ENCODE measurements around the gene VAV1. TPM values are rescaled to one million over a fixed set of nuclear protein-coding genes. Genes with fewer than 3 reads are reported as not detected.
A peak's percentile ranks its signal among the peaks of the same experiment; 100 is the strongest.

VAV1 gene
- total RNA-seq, 1 donor from 2014 or later, result not detected

- Mint-ChIP-seq H3K4me1 (ENCODE audit: low read depth, unreplicated experiment) (peaks cover 19% of the 10 kb centered on the region), H3K27me3 (ENCODE audit: unreplicated experiment) (peaks cover 11% of the 10 kb centered on the region), H3K27ac (ENCODE audit: unreplicated experiment) (no peak overlapping the region), H3K36me3 (ENCODE audit: unreplicated experiment) (no peaks in the 10 kb centered on the region), H3K4me3 (ENCODE audit: unreplicated experiment) (peak overlapping the region; percentile 83), H3K9me3 (ENCODE audit: unreplicated experiment) (peaks cover 15% of the 10 kb centered on the region)
- DNase-seq, result no peak
- TF ChIP-seq, protein P1, sequence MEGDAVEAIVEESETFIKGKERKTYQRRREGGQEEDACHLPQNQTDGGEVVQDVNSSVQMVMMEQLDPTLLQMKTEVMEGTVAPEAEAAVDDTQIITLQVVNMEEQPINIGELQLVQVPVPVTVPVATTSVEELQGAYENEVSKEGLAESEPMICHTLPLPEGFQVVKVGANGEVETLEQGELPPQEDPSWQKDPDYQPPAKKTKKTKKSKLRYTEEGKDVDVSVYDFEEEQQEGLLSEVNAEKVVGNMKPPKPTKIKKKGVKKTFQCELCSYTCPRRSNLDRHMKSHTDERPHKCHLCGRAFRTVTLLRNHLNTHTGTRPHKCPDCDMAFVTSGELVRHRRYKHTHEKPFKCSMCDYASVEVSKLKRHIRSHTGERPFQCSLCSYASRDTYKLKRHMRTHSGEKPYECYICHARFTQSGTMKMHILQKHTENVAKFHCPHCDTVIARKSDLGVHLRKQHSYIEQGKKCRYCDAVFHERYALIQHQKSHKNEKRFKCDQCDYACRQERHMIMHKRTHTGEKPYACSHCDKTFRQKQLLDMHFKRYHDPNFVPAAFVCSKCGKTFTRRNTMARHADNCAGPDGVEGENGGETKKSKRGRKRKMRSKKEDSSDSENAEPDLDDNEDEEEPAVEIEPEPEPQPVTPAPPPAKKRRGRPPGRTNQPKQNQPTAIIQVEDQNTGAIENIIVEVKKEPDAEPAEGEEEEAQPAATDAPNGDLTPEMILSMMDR (IDR thresholded peaks at IDR 0.05; ENCODE audit: partially characterized antibody, unreplicated experiment), result no peak
Measured at GRCh38 chr19:6739883-6740588, 32.5 kb upstream of the VAV1 start.

DNA sequence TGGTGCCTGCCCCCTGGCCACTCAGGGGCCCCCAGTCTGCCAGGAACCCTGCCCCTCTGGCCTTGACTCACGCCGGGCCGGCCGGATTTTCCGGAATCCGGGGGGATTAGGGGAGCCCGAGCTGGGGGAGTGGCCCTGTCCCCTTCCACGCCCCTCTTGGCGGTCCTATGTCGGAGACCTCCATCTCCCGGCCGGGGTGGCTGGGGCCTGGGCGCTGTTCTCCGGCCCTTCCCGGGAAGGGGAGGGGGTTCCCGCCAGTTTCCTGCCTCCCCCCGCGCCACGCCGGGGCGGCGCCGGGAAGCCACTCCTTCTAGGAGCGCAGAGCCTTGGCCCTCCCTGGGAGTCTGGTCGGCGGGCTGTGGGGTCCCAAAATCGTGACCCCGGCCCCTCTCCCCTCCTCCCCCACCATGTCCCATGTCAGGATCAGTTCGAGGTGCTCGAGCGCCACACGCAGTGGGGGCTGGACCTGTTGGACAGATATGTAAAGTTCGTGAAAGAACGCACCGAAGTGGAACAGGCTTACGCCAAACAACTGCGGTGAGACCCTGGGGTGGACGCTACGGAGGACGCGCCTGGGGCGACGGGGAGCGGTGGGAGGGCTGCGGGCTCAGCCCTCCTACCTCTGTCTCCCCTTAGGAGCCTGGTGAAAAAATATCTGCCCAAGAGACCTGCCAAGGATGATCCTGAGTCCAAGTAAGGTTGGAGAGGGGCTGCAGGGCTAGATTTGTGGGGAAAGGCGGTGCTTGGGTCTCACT, 31.7 kb upstream of the VAV1 start:
- no peak overlapping the region for H3K27ac Mint-ChIP-seq (ENCODE audit: unreplicated experiment)

DNA sequence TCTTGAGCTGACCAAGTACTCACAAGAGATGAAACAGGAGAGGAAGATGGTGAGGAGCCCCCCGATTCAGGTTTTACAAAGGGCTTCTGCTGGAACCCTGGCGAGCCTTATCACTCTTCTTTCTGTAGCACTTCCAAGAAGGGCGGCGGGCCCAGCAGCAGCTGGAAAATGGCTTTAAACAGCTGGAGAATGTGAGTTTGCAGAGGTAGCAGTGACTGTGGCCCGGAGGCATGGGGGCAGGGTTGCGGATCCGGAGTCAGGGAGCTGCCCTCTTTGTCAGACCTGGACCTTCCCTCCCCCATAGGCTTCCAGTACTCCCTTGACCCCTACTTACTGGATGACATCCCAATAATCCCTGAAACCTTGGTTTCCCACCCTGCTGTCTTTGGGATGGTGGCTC, 29.4 kb upstream of the VAV1 start:
- H3K4me1 Mint-ChIP-seq (ENCODE audit: low read depth, unreplicated experiment), result peaks cover 16% of the 10 kb centered on the region
- TF ChIP-seq, protein P1 (IDR thresholded peaks at IDR 0.05; ENCODE audit: partially characterized antibody, unreplicated experiment), result no peak
- H3K27ac Mint-ChIP-seq (ENCODE audit: unreplicated experiment), result no peak overlapping the region
- peaks cover 10% of the 10 kb centered on the region for H3K9me3 Mint-ChIP-seq (ENCODE audit: unreplicated experiment)
- no peak overlapping the region for H3K4me3 Mint-ChIP-seq (ENCODE audit: unreplicated experiment)
- peaks cover 7% of the 10 kb centered on the region for H3K36me3 Mint-ChIP-seq (ENCODE audit: unreplicated experiment)
- H3K27me3 Mint-ChIP-seq (ENCODE audit: unreplicated experiment), result peaks cover 6% of the 10 kb centered on the region
- no peak for DNase-seq

More for the DNA sequence above, 31.7 kb upstream of the VAV1 start:
- Mint-ChIP-seq H3K27me3 (ENCODE audit: unreplicated experiment) (peaks cover 11% of the 10 kb centered on the region), H3K36me3 (ENCODE audit: unreplicated experiment) (peaks cover 6% of the 10 kb centered on the region), H3K9me3 (ENCODE audit: unreplicated experiment) (peaks cover 17% of the 10 kb centered on the region), H3K4me1 (ENCODE audit: low read depth, unreplicated experiment) (peaks cover 24% of the 10 kb centered on the region), H3K4me3 (ENCODE audit: unreplicated experiment) (peak overlapping the region; percentile 75)
- TF ChIP-seq, protein P1 (IDR thresholded peaks at IDR 0.05; ENCODE audit: partially characterized antibody, unreplicated experiment), result no peak
- DNase-seq, result peak; percentile 39

DNA sequence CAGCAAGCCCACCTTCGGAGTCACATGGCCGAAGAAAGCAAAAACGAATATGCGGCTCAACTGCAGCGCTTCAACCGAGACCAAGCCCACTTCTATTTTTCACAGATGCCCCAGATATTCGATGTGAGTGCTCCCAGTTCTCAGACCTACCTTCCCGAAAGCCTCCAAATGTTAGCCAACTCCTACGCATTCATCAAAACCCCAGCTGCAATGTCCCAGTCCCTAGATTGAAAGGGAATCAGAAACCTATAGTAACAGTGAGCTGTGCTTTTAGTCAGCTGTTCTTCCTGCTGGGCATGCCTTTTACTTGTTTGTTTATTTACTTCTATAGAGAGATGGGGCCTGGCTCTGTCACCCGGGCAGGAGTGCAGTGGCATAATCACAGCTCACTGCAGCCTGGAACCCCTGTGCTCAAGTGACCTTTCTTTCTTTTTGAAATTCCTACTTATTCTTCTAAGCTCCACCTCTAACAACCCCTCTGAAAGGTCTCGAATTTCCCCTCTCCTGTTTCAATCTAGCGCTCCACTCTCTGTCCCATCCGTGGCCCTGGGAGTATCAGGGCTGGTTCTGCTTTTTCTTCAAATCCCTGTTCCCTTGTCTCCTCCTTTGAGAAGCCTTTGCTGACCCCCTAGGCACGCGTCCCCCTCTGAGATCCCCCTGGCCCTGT, 28.7 kb upstream of the VAV1 start:
- Mint-ChIP-seq H3K4me1 (ENCODE audit: low read depth, unreplicated experiment) (peaks cover 9% of the 10 kb centered on the region), H3K27me3 (ENCODE audit: unreplicated experiment) (peaks cover 3% of the 10 kb centered on the region), H3K27ac (ENCODE audit: unreplicated experiment) (no peak overlapping the region), H3K4me3 (ENCODE audit: unreplicated experiment) (peak overlapping the region; percentile 2), H3K36me3 (ENCODE audit: unreplicated experiment) (peaks cover 7% of the 10 kb centered on the region), H3K9me3 (ENCODE audit: unreplicated experiment) (peaks cover 2% of the 10 kb centered on the region)
- DNase-seq, result no peak
- TF ChIP-seq, protein P1 (IDR thresholded peaks at IDR 0.05; ENCODE audit: partially characterized antibody, unreplicated experiment), result no peak
